HepG2 (cell line): ENCODE data around the gene TP53I3. TPM values are rescaled to one million over a fixed set of nuclear protein-coding genes. Genes with fewer than 3 reads are reported as not detected.

ENCODE experiments used
- TEAD2 ChIP-seq: sonication (generic); formaldehyde crosslinking; IDR thresholded peaks from 2 replicates; pipeline ENCODE4 v1.9.0; 2021; ENCODE audit warnings: missing genetic modification reagents
- TEAD3 ChIP-seq: optimal IDR thresholded peaks from 2 replicates; pipeline ENCODE3; 2016; ENCODE audit warnings: borderline replicate concordance
- ZNF10 ChIP-seq: sonication (generic); formaldehyde crosslinking; IDR thresholded peaks from 2 replicates; pipeline ENCODE4 v1.4.0; 2020; ENCODE audit warnings: mild to moderate bottlenecking, low read depth, missing genetic modification reagents, borderline replicate concordance
- ZNF24 ChIP-seq: fragments of 450-650 bp; IDR thresholded peaks from 2 replicates; pipeline ENCODE4 v1.6.1; 2017; ENCODE audit warnings: antibody characterized with exemption, mild to moderate bottlenecking
- ZNF33B ChIP-seq: sonication (generic); formaldehyde crosslinking; IDR thresholded peaks from 2 replicates; pipeline ENCODE4 v1.5.1; 2020; ENCODE audit warnings: mild to moderate bottlenecking, missing genetic modification reagents
- ZNF34 ChIP-seq: sonication (generic); formaldehyde crosslinking; IDR thresholded peaks from 2 replicates; pipeline ENCODE4 v1.4.0; 2020; ENCODE audit warnings: mild to moderate bottlenecking, missing genetic modification reagents, borderline replicate concordance
- ZNF430 ChIP-seq: sonication (generic); formaldehyde crosslinking; IDR thresholded peaks from 2 replicates; pipeline ENCODE4 v1.9.0; 2021; ENCODE audit warnings: mild to moderate bottlenecking, missing genetic modification reagents
- ZNF598 ChIP-seq: sonication (generic); formaldehyde crosslinking; IDR thresholded peaks from 2 replicates; pipeline ENCODE4 v1.5.1; 2020; ENCODE audit warnings: mild to moderate bottlenecking, missing genetic modification reagents, borderline replicate concordance
- polyA plus RNA-seq, 8 experiments: library from polyadenylated mRNA; depleted of rRNA in 3 of 8; stranded (reverse) in 7 of 8; unstranded in 1 of 8; fragments of >200 nt; fragmentation: Illumina TruSeq in 4 of 8; extraction: Trizol in 4 of 8; gene quantifications; 2 replicates each; pipeline versions ENCODE4 v1.2.1 to v1.2.3, GENCODE V29; 2011 to 2016; ENCODE audit warnings: low read depth in 4 of 8, missing spikeins in 1 of 8, mixed read lengths in 1 of 8; ENCODE audit not compliant: insufficient read depth in 1 of 8
- total RNA-seq, 5 experiments: library from RNA; depleted of rRNA; stranded (reverse); fragments of >200 nt; fragmentation: Illumina TruSeq; extraction: Trizol; gene quantifications; 2 replicates each; pipeline ENCODE4 v1.2.3, GENCODE V29; 2016; ENCODE audit warnings: low read depth in 1 of 5
- TF ChIP-seq, protein P1 (sequence below): sonication (generic); formaldehyde crosslinking; IDR thresholded peaks from 2 replicates; pipeline ENCODE4 v1.4.0; 2020; ENCODE audit warnings: missing genetic modification reagents, mild to moderate bottlenecking, borderline replicate concordance
- TF ChIP-seq, protein P2 (sequence below): sonication (generic); formaldehyde crosslinking; IDR thresholded peaks from 2 replicates; pipeline ENCODE4 v1.5.1; 2020; ENCODE audit warnings: mild to moderate bottlenecking, missing genetic modification reagents
- TF ChIP-seq, protein P3 (sequence below): sonication (generic); formaldehyde crosslinking; IDR thresholded peaks from 2 replicates; pipeline ENCODE4 v1.4.0; 2020; ENCODE audit warnings: missing genetic modification reagents, borderline replicate concordance
- TF ChIP-seq, protein P4 (sequence below): sonication (generic); formaldehyde crosslinking; IDR thresholded peaks from 2 replicates; pipeline ENCODE4 v1.5.1; 2020; ENCODE audit warnings: mild to moderate bottlenecking, missing genetic modification reagents, borderline replicate concordance

The TP53I3 gene
- total and polyA plus RNA-seq, 2 of the 13 experiments (the other 11 are each of a cell fraction or from before 2014, with no cell fraction given) = 25.0 to 44.1 TPM

DNA sequence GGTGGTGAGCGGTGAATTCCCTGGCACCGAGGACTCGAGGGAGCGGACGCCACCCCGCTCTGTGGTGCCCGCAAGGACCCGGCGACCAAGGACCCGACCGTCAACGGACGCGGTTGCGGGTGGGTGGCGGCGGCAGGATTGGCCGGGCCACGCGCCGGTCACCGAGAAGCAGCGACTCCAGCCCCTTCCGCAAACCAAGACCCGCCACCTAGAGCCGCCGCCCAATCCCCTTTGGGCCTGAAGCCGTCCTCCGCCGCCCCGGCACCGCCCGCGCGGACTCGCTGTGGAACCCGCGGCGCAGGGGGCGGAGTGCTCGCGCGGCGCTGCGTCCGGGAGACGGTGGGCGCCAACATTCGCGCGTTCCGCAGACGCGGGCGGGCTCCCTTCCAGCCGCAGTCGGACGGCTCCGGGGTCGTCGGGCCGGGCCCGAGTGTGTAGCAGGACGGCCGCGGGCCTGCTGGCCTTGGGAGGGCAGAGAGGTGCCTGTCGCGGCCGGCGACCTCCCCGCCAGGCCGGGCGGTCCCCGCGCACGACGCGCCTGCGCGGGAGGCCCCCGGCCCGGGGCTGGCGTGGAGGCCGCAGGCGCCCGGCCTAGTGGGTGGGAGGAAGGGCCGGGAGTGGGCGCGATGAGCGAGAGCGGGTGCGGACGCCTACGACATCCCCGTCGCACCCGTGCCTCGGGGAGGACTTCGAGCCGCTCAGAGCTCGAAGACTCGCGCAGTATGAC lies 38.7 kb upstream of the TP53I3 start, which contains the start of the genes FAM228B and PFN4 (continued):
- TF ChIP-seq, protein P1, sequence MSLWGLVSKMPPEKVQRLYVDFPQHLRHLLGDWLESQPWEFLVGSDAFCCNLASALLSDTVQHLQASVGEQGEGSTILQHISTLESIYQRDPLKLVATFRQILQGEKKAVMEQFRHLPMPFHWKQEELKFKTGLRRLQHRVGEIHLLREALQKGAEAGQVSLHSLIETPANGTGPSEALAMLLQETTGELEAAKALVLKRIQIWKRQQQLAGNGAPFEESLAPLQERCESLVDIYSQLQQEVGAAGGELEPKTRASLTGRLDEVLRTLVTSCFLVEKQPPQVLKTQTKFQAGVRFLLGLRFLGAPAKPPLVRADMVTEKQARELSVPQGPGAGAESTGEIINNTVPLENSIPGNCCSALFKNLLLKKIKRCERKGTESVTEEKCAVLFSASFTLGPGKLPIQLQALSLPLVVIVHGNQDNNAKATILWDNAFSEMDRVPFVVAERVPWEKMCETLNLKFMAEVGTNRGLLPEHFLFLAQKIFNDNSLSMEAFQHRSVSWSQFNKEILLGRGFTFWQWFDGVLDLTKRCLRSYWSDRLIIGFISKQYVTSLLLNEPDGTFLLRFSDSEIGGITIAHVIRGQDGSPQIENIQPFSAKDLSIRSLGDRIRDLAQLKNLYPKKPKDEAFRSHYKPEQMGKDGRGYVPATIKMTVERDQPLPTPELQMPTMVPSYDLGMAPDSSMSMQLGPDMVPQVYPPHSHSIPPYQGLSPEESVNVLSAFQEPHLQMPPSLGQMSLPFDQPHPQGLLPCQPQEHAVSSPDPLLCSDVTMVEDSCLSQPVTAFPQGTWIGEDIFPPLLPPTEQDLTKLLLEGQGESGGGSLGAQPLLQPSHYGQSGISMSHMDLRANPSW (CRISPR knock-in tag) = no peak
- no peak for TF ChIP-seq ZNF598
- TF ChIP-seq, protein P2, sequence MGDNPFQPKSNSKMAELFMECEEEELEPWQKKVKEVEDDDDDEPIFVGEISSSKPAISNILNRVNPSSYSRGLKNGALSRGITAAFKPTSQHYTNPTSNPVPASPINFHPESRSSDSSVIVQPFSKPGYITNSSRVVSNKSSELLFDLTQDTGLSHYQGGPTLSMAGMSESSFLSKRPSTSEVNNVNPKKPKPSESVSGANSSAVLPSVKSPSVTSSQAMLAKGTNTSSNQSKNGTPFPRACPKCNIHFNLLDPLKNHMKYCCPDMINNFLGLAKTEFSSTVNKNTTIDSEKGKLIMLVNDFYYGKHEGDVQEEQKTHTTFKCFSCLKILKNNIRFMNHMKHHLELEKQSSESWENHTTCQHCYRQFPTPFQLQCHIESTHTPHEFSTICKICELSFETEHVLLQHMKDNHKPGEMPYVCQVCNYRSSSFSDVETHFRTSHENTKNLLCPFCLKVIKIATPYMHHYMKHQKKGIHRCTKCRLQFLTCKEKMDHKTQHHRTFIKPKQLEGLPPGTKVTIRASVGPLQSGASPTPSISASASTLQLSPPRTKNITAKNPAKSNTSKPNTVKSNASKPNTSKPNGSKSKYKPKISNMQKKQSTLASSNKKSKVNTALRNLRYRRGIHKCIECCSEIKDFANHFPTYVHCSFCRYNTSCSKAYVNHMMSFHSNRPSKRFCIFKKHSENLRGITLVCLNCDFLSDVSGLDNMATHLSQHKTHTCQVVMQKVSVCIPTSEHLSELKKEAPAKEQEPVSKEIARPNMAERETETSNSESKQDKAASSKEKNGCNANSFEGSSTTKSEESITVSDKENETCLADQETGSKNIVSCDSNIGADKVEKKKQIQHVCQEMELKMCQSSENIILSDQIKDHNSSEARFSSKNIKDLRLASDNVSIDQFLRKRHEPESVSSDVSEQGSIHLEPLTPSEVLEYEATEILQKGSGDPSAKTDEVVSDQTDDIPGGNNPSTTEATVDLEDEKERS (CRISPR knock-in tag) = 0 out of 2 replicates have a peak, but pooled peaks have one; percentile 55
- no peak for TF ChIP-seq ZNF10
- TF ChIP-seq, protein P3, sequence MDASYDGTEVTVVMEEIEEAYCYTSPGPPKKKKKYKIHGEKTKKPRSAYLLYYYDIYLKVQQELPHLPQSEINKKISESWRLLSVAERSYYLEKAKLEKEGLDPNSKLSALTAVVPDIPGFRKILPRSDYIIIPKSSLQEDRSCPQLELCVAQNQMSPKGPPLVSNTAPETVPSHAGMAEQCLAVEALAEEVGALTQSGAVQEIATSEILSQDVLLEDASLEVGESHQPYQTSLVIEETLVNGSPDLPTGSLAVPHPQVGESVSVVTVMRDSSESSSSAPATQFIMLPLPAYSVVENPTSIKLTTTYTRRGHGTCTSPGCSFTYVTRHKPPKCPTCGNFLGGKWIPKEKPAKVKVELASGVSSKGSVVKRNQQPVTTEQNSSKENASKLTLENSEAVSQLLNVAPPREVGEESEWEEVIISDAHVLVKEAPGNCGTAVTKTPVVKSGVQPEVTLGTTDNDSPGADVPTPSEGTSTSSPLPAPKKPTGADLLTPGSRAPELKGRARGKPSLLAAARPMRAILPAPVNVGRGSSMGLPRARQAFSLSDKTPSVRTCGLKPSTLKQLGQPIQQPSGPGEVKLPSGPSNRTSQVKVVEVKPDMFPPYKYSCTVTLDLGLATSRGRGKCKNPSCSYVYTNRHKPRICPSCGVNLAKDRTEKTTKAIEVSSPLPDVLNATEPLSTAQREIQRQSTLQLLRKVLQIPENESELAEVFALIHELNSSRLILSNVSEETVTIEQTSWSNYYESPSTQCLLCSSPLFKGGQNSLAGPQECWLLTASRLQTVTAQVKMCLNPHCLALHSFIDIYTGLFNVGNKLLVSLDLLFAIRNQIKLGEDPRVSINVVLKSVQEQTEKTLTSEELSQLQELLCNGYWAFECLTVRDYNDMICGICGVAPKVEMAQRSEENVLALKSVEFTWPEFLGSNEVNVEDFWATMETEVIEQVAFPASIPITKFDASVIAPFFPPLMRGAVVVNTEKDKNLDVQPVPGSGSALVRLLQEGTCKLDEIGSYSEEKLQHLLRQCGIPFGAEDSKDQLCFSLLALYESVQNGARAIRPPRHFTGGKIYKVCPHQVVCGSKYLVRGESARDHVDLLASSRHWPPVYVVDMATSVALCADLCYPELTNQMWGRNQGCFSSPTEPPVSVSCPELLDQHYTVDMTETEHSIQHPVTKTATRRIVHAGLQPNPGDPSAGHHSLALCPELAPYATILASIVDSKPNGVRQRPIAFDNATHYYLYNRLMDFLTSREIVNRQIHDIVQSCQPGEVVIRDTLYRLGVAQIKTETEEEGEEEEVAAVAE (CRISPR knock-in tag) = no peak
- TF ChIP-seq TEAD3 (CRISPR knock-in tag) = no peak
- TF ChIP-seq ZNF430 (CRISPR knock-in tag) = no peak; the same call in 1 of the 2 replicates
- TF ChIP-seq ZNF34 (CRISPR knock-in tag) = peak; percentile 76; the same call in 1 of the 2 replicates
- no peak for TF ChIP-seq ZNF33B
- TF ChIP-seq, protein P4, sequence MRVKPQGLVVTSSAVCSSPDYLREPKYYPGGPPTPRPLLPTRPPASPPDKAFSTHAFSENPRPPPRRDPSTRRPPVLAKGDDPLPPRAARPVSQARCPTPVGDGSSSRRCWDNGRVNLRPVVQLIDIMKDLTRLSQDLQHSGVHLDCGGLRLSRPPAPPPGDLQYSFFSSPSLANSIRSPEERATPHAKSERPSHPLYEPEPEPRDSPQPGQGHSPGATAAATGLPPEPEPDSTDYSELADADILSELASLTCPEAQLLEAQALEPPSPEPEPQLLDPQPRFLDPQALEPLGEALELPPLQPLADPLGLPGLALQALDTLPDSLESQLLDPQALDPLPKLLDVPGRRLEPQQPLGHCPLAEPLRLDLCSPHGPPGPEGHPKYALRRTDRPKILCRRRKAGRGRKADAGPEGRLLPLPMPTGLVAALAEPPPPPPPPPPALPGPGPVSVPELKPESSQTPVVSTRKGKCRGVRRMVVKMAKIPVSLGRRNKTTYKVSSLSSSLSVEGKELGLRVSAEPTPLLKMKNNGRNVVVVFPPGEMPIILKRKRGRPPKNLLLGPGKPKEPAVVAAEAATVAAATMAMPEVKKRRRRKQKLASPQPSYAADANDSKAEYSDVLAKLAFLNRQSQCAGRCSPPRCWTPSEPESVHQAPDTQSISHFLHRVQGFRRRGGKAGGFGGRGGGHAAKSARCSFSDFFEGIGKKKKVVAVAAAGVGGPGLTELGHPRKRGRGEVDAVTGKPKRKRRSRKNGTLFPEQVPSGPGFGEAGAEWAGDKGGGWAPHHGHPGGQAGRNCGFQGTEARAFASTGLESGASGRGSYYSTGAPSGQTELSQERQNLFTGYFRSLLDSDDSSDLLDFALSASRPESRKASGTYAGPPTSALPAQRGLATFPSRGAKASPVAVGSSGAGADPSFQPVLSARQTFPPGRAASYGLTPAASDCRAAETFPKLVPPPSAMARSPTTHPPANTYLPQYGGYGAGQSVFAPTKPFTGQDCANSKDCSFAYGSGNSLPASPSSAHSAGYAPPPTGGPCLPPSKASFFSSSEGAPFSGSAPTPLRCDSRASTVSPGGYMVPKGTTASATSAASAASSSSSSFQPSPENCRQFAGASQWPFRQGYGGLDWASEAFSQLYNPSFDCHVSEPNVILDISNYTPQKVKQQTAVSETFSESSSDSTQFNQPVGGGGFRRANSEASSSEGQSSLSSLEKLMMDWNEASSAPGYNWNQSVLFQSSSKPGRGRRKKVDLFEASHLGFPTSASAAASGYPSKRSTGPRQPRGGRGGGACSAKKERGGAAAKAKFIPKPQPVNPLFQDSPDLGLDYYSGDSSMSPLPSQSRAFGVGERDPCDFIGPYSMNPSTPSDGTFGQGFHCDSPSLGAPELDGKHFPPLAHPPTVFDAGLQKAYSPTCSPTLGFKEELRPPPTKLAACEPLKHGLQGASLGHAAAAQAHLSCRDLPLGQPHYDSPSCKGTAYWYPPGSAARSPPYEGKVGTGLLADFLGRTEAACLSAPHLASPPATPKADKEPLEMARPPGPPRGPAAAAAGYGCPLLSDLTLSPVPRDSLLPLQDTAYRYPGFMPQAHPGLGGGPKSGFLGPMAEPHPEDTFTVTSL (CRISPR knock-in tag) = no peak
- TF ChIP-seq TEAD2 (CRISPR knock-in tag) = no peak
- TF ChIP-seq ZNF24 = no peak
